GM10266 (cell line): ENCODE results near the gene GEMIN2.
"Not testable (repeated sequence)": the region's sequence is repeated elsewhere in the genome, so short reads cannot be mapped to it uniquely, and the experiment has no call there.

ENCODE experiments used
- DNase-seq: peaks from one replicate; pipeline ENCODE4 v3.0.0; 2012; ENCODE audit errors: extremely low spot score
- CTCF ChIP-seq: IDR thresholded peaks from 2 replicates; pipeline ENCODE4 v1.5.1; 2012; ENCODE audit warnings: mild to moderate bottlenecking, low read depth; ENCODE audit not compliant: control insufficient read depth, insufficient read depth; ENCODE audit errors: missing control alignments

Gene GEMIN2

GRCh38 chr14:39087493-39087892 lies 26.6 kb upstream of the GEMIN2 start:
- DNase-seq = no peak
- no peak for TF ChIP-seq CTCF

- DNase-seq = no peak
- TF ChIP-seq CTCF = no peak
Measured at GRCh38 chr14:39090548-39091111, 23.5 kb upstream of the GEMIN2 start.

- TF ChIP-seq CTCF = no peak
Measured at GRCh38 chr14:39091716-39092115, 22.4 kb upstream of the GEMIN2 start.

GRCh38 chr14:39094515-39094914 lies 19.6 kb upstream of the GEMIN2 start:
- DNase-seq = no peak
- TF ChIP-seq CTCF = no peak

More at GRCh38 chr14:39091716-39092115, 22.4 kb upstream of the GEMIN2 start:
- DNase-seq = no peak

GRCh38 chr14:39097159-39097558 lies 17.0 kb upstream of the GEMIN2 start:
- no peak for DNase-seq

GRCh38 chr14:39099215-39099614 lies 14.9 kb upstream of the GEMIN2 start:
- DNase-seq = not testable (repeated sequence)

More at GRCh38 chr14:39097159-39097558, 17.0 kb upstream of the GEMIN2 start:
- TF ChIP-seq CTCF = no peak

GRCh38 chr14:39099748-39100147 lies 14.4 kb upstream of the GEMIN2 start:
- TF ChIP-seq CTCF = no peak
- DNase-seq = no peak
